ENCODE measurements around the gene TMEM131. TPM values are rescaled to one million over a fixed set of nuclear protein-coding genes. Genes with fewer than 3 reads are reported as not detected.

The TMEM131 gene
- total RNA-seq, 2 experiments from 2014 or later: 23.1 to 23.7 TPM

DNA sequence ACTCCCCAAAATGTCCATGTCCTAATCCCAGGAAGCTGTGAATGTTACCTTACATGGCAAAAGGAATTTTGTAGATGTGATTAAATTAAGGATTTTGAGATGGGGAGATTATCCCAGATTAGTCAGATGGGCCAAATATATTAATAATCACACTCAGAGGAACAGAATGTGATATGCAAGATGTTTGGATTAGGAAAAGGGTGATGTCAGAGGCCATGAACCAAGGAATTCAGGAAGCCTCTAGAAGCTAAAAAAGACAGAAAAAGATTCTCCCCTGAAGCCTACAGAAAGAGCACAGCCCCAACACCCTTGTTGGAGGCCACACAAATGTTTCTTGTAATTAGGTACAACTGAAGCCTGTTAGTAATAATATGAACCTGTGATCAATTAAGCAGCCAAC, 13.1 kb downstream of the TMEM131 start:
- POLR2A ChIA-PET: no interaction called here
- no peak overlapping the region for H3K27ac Mint-ChIP-seq

DNA sequence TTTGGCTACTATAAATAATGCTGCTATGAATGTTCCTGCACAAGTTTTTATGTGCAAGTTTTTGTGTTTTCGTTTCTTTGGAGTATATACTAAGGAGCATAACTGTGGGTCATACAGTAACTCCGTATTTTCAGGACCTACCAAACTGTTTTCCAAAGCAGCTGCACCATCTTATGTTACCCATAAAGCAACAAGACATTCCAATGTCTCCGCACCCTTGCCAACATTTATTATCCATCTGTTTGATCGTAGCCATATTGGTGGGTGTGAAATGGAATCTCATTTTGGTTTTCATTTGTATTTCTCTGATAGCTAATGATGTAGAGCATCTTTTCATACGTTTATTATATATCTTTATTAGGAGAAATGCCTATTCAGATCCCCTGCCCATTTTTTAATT, 13.8 kb downstream of the TMEM131 start:
- POLR2A ChIA-PET: no interaction called here

More for the DNA sequence above, 13.1 kb downstream of the TMEM131 start:
- Mint-ChIP-seq H3K4me1 (ENCODE audit: low read depth) (peaks cover 32% of the 10 kb centered on the region), H3K27me3 (no peaks in the 10 kb centered on the region), H3K4me3 (no peak overlapping the region), H3K9me3 (peaks cover 21% of the 10 kb centered on the region), H3K36me3 (peaks cover 15% of the 10 kb centered on the region)
- DNase-seq: no peak
- intact Hi-C loops (cut with micrococcal nuclease): no loop called here
- CTCF ChIA-PET: interaction anchor here (1.1 to 1.3 kb wide), 2 partner anchors 10 to 43 kb away, joined by 3 to 4 read pairs; no protein-coding TSS in a partner anchor

DNA sequence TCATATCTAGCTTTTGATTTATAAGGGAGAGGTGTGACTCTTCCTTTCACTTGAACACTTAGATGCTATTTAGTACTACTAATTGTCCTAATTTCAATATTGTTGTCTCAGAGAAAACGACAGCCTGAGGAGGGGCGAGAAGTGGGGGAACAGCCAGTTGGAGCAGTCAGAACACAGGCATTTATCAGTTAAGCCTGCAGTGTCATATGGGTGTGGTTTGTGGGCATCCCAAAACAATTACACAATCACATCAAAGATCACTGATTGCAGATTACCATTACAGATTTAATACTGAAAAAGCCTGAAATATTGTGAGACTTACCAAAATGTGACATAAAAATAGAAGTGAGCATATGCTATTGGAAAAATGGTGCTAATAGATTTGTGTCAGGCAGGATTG, 15.8 kb downstream of the TMEM131 start:
- H3K36me3 Mint-ChIP-seq: peaks cover 31% of the 10 kb centered on the region
- peaks cover 32% of the 10 kb centered on the region for H3K4me1 Mint-ChIP-seq (ENCODE audit: low read depth)
- H3K27ac Mint-ChIP-seq: no peak overlapping the region
- intact Hi-C loops (cut with micrococcal nuclease): loop anchor here (1.0 kb wide), 1 partner anchor 18 kb away; no protein-coding TSS in a partner anchor
- no peak for DNase-seq
- CTCF ChIA-PET: no interaction called here
- POLR2A ChIA-PET: interaction anchor here (2.0 kb wide), 1 partner anchor 17 kb away, joined by 6 read pairs; no protein-coding TSS in a partner anchor
- H3K9me3 Mint-ChIP-seq: peaks cover 29% of the 10 kb centered on the region
- H3K27me3 Mint-ChIP-seq: no peaks in the 10 kb centered on the region
- no peak overlapping the region for H3K4me3 Mint-ChIP-seq

More for the DNA sequence above, 13.8 kb downstream of the TMEM131 start:
- CTCF ChIA-PET: interaction anchor here (1.1 kb wide), 1 partner anchor 44 kb away, joined by 4 read pairs; no protein-coding TSS in a partner anchor
- no peak for DNase-seq
- H3K4me3 Mint-ChIP-seq: no peak overlapping the region
- H3K27ac Mint-ChIP-seq: no peak overlapping the region
- peaks cover 17% of the 10 kb centered on the region for H3K36me3 Mint-ChIP-seq
- intact Hi-C loops (cut with micrococcal nuclease): no loop called here
- H3K4me1 Mint-ChIP-seq (ENCODE audit: low read depth): peaks cover 34% of the 10 kb centered on the region
- H3K27me3 Mint-ChIP-seq: no peaks in the 10 kb centered on the region
- peaks cover 19% of the 10 kb centered on the region for H3K9me3 Mint-ChIP-seq

DNA sequence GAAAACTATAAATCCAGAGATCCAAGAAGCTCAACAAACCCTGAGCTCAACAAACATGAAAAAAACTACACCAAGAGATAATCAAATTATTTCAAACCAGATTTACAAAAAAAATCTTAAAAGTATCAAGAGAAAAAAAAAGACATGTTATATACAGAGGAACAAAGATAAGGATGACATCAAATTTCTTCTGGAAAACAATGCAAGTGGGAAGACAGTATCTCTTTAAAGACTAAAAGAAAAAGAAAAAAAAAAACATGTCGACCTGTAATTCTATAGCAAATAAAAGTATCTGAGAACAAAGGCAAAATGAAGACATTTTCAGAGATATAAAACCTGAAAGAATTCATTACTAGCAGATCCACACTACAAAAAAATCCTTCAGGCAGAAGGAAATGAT, 21.3 kb downstream of the TMEM131 start:
- Mint-ChIP-seq H3K9me3 (peaks cover 45% of the 10 kb centered on the region), H3K27ac (no peak overlapping the region), H3K4me3 (no peak overlapping the region), H3K27me3 (no peaks in the 10 kb centered on the region), H3K36me3 (peaks cover 40% of the 10 kb centered on the region), H3K4me1 (ENCODE audit: low read depth) (peaks cover 32% of the 10 kb centered on the region)
- ChIA-PET POLR2A (no interaction called here), CTCF (no interaction called here)
- intact Hi-C loops (cut with micrococcal nuclease): no loop called here
- no peak for DNase-seq

DNA sequence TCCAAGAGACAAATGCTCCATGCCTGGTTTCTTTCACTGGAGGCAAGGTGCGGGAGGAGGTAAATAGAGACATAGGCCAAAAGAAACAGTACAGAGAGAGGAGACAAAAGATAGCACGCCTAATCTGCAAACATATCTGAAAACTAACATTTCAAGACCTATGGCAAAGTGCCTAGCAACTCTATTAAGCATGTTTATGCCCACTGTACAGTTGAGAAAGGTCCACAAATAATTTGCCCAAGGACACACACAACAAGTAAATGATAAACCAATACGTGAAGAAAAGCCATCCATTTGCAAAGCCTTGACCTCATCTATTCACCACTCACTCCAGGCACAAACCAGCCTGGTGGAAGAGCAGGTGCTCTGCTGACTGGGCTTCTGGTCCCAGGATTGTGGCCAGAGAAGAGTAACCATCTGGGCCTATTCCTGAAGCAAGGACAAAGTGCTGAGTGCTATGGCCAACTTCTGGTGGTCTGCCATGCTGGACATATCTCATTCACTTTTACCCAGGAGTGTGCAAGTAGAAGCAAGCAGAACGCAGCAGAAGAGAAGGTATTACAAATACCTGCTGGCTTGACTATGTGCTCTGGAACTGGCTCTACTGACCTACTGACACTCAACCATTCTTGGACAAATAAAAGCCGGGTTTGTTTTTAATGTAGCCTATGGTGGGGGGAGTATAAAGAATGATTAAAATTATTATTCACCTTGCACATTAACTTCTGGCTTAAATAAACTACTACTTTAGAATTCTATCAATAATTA, 25.3 kb downstream of the TMEM131 start:
- Mint-ChIP-seq H3K4me1 (ENCODE audit: low read depth) (peaks cover 50% of the 10 kb centered on the region), H3K9me3 (peaks cover 27% of the 10 kb centered on the region), H3K27me3 (no peaks in the 10 kb centered on the region), H3K4me3 (no peak overlapping the region), H3K36me3 (peaks cover 20% of the 10 kb centered on the region), H3K27ac (no peak overlapping the region)
- POLR2A ChIA-PET: no interaction called here
- DNase-seq: no peak
- intact Hi-C loops (cut with micrococcal nuclease): no loop called here
- CTCF ChIA-PET: no interaction called here

DNA sequence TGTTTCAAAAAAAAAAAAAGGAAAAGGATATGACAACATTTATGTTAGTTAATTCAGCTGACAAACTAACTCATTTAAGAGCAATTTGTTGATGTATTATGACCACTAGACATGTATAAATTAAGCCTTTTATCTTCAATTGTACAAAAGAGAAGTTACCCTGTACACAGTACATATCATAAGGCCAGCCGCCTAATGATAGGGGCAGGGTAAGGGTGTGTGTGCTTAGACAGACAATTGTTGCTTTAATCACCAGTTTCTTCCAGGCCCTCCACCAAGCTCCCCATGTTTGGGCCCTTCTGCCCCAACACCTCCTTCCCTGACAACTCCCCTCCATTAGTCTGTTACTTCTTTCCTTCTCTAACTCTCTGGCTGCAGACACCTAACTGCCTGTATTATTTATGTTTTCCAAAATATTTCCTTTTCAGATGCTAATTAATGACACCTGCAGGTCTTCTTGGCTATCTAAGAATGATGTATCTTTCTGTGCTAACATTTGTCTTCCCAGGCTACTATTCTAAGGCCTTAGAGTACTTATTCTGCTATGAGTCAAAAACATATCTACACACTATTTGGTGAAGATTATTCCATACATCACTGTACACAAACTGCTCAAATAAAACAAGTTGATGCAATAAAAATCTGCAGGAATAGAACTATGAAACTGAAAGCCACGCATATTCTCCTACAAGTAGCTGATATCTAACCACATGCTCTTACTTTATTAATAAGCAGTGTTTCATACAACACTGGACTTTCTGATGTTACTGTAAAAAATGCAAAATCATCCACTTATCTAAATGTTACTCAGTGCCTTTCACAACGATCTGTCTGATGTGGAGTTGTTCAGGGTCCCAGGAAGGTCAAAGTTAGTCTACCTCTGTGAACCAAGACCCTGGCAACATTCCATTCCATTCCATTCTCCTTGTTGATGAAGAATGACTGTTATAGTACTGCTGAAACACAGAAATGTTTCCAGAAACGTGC, 26.4 kb downstream of the TMEM131 start:
- Mint-ChIP-seq H3K4me1 (ENCODE audit: low read depth) (peaks cover 59% of the 10 kb centered on the region), H3K36me3 (peaks cover 10% of the 10 kb centered on the region), H3K27ac (no peak overlapping the region), H3K27me3 (no peaks in the 10 kb centered on the region), H3K4me3 (no peak overlapping the region), H3K9me3 (peaks cover 16% of the 10 kb centered on the region)
- POLR2A ChIA-PET: interaction anchor here (0.6 kb wide), 1 partner anchor 167 kb away, joined by 6 read pairs; no protein-coding TSS in a partner anchor
- CTCF ChIA-PET: interaction anchor here (0.7 kb wide), 1 partner anchor 56 kb away, joined by 3 read pairs; no protein-coding TSS in a partner anchor
- no peak for DNase-seq
- intact Hi-C loops (cut with micrococcal nuclease): no loop called here

DNA sequence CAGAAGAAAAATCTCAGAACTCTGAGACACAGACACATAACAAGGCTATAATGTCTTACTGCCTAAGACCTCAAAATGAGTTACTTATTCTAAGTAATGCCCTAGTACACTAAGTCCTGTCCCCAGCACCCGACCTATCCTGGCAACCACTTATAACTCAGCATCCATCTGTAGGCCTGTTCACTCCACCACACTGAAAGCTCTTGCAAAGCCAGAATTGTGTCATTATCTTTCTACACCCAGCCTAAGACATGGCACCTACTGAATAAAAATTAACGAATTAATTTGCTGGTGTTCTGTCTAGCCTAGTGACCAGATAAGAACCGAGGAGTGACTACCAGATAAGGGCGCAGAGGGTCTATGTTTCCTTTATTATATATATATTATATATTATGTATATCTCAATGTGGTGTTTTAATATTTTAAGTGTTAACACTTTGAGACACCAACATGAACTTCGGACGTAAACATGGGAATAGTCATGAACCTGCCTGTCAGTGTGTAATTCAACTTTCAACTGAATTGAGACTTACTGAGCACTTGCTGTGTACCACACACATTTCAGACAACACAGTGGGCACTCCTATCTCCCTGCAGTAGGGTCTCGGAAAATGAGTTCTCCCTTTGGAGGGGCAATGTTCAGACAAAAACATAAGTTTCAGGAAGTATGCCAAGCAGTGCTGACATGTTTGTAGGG, 27.7 kb downstream of the TMEM131 start:
- peaks cover 1% of the 10 kb centered on the region for H3K36me3 Mint-ChIP-seq
- peaks cover 65% of the 10 kb centered on the region for H3K4me1 Mint-ChIP-seq (ENCODE audit: low read depth)
- POLR2A ChIA-PET: no interaction called here
- no peaks in the 10 kb centered on the region for H3K27me3 Mint-ChIP-seq
- DNase-seq: no peak
- H3K9me3 Mint-ChIP-seq: peaks cover 3% of the 10 kb centered on the region
- H3K4me3 Mint-ChIP-seq: no peak overlapping the region
- CTCF ChIA-PET: interaction anchor here (0.7 kb wide), 1 partner anchor 55 kb away, joined by 3 read pairs; no protein-coding TSS in a partner anchor
- intact Hi-C loops (cut with micrococcal nuclease): no loop called here
- H3K27ac Mint-ChIP-seq: no peak overlapping the region

DNA sequence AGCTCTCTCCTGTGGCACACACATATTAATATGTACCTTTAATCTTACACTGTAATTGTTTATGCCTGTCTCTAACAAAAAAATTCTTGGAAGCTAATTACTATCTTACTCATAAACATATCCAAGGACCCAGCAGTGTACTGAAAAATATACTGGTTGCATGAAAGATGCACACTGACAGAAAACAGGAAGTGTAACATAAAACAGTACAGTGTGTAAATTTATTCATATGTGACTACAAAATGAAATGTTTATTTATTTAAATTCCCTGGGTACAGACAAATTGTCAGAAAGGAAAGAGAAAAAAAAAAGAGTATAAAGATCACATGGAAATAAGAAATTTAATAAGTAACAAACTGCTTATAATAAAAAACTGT, 28.5 kb downstream of the TMEM131 start:
- Mint-ChIP-seq H3K9me3 (no peaks in the 10 kb centered on the region), H3K27ac (no peak overlapping the region), H3K4me1 (ENCODE audit: low read depth) (peaks cover 71% of the 10 kb centered on the region), H3K36me3 (no peaks in the 10 kb centered on the region), H3K27me3 (no peaks in the 10 kb centered on the region), H3K4me3 (no peak overlapping the region)
- no peak for DNase-seq
- intact Hi-C loops (cut with micrococcal nuclease): no loop called here
- ChIA-PET POLR2A (no interaction called here), CTCF (interaction anchor here (1.2 kb wide), 1 partner anchor 160 kb away, joined by 4 read pairs; no protein-coding TSS in a partner anchor)

DNA sequence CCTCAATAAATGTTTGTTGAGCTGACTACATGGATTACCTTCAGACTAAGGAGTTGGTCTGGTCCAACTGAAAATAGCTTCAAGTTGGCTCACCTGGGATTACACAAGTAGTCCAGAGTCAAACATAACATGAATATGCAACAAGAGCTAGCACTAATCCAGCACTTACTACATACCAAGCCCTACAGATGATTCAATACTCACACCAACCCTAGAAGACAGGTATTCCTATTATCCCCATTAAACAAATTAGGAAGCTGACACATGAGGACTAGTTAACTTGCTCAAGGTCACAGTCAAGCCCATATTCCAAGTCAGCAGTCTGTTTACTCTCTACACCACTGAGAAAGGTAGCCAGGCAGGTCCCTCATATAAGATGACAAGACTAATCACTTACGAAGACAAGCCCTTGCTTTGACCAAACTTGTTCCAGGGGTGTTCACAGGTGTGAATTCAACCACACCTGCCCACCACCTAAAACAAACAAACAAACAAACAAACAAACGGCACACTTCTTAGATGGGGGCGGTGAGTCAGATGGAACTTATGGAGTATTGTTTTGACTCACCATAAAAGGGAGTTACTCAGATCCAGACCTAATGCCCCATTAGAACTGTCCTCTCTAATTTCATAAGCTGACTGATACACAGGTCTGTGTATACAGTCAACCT, 29.1 kb downstream of the TMEM131 start:
- Mint-ChIP-seq H3K4me1 (ENCODE audit: low read depth) (peaks cover 72% of the 10 kb centered on the region), H3K9me3 (no peaks in the 10 kb centered on the region), H3K4me3 (no peak overlapping the region), H3K36me3 (no peaks in the 10 kb centered on the region), H3K27me3 (no peaks in the 10 kb centered on the region), H3K27ac (no peak overlapping the region)
- ChIA-PET CTCF (interaction anchor here (1.2 kb wide), 1 partner anchor 160 kb away, joined by 4 read pairs; no protein-coding TSS in a partner anchor), POLR2A (no interaction called here)
- intact Hi-C loops (cut with micrococcal nuclease): no loop called here
- DNase-seq: no peak

DNA sequence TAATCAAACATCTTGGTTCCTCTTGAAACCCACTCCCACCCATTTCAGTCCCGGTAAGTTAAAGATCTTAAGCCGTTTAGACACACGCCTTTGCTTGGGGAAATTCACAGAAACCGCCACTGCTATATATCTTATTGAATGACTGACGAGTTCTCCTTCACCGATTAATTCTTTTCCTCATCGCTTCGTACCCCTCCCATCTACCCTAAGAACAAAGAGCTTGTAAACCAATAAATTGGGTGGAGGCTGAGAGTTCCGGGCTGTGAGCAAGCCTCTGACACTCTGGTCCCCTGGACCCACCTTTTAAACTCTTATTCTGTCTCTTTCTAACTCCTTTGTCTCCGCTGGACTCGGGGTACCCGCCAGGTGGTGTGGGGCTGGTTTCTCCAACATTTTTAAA, 30.6 kb downstream of the TMEM131 start:
- no peaks in the 10 kb centered on the region for H3K27me3 Mint-ChIP-seq
- intact Hi-C loops (cut with micrococcal nuclease): no loop called here
- CTCF ChIA-PET: no interaction called here
- POLR2A ChIA-PET: no interaction called here
- no peak overlapping the region for H3K4me3 Mint-ChIP-seq
- no peak overlapping the region for H3K27ac Mint-ChIP-seq
- H3K4me1 Mint-ChIP-seq (ENCODE audit: low read depth): peaks cover 72% of the 10 kb centered on the region
- no peak for DNase-seq
- no peaks in the 10 kb centered on the region for H3K36me3 Mint-ChIP-seq
- H3K9me3 Mint-ChIP-seq: no peaks in the 10 kb centered on the region

DNA sequence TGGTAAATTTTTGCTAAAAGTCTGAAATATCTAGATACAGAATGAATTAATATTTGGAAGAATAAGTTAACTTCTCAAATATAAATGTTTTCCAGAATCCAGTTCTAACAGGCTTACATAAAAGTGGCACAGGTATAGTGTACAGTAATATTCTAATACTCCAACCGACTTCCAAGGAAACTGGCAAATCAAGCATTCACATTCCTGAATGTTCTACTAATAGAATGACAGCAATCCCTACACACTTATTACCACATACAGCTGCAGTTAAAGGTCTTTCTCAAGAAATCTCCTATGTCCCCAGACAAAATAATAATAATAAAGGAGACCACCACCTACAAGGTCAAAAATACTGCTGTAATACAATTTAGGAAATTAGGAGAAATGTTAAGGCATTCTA, 31.9 kb downstream of the TMEM131 start:
- H3K27ac Mint-ChIP-seq: no peak overlapping the region
- ChIA-PET POLR2A (no interaction called here), CTCF (no interaction called here)
- no peak overlapping the region for H3K4me3 Mint-ChIP-seq
- no peaks in the 10 kb centered on the region for H3K9me3 Mint-ChIP-seq
- H3K36me3 Mint-ChIP-seq: no peaks in the 10 kb centered on the region
- DNase-seq: no peak
- intact Hi-C loops (cut with micrococcal nuclease): loop anchor here (1.0 to 5.0 kb wide), 2 partner anchors 52 to 94 kb away; no protein-coding TSS in a partner anchor
- no peaks in the 10 kb centered on the region for H3K27me3 Mint-ChIP-seq
- H3K4me1 Mint-ChIP-seq (ENCODE audit: low read depth): peaks cover 70% of the 10 kb centered on the region

Measured in activated CD4-positive, alpha-beta memory T cell treated with anti-CD3 and anti-CD28 coated beads for 36 hours (primary cell).